T-cell (primary cell): ENCODE measurements around the gene SDE2. TPM values are rescaled to one million over a fixed set of nuclear protein-coding genes. Genes with fewer than 3 reads are reported as not detected.

Source experiments
- ATAC-seq, 4 experiments: fragments of 200-7000 bp in 3 of 4; fragments of 150-1000 bp in 1 of 4; cut with Tn5 transposase; replicated peaks in 1 of 4; 1 replicate in 3 of 4; 2 replicates in 1 of 4; pipeline ENCODE4 v1.10.0; 2021; ENCODE audit warnings: moderate library complexity in 3 of 4, mild to moderate bottlenecking in 2 of 4, moderate number of reproducible peaks in 1 of 4
- CTCF ChIA-PET, 2 donors: fragments of 300-600 bp; sonication (Branson Sonifier 250); formaldehyde crosslinking; loops; one replicate each; lab custom pipeline; 2022; ENCODE audit warnings: antibody characterized with exemption in 2 of 2; lab: Charles Lee
- POLR2A ChIA-PET, 2 donors: fragments of 300-600 bp; sonication (Branson Sonifier 250); formaldehyde crosslinking; loops; one replicate each; lab custom pipeline; 2022; ENCODE audit warnings: antibody characterized with exemption in 2 of 2; lab: Charles Lee
- DNase-seq, 35 experiments: peaks; one replicate each; pipeline versions ENCODE4 v3.0.0 to v3.0.0-alpha.2; 2013 to 2023
- H3K27ac ChIP-seq: one replicate; pipeline ENCODE4 v1.5.1; 2013; ENCODE audit warnings: low read length
- H3K27me3 ChIP-seq, 2 experiments: replicated peaks in 1 of 2; 1 replicate in 1 of 2; 2 replicates in 1 of 2; pipeline versions ENCODE4 v1.6.1 to v1.7.0; 2013; ENCODE audit warnings: low read length in 1 of 2, mixed read lengths in 1 of 2; ENCODE audit not compliant: control insufficient read depth in 2 of 2, insufficient read depth in 2 of 2; ENCODE audit errors: extremely low read depth in 1 of 2
- H3K36me3 ChIP-seq, 2 donors: 1 replicate in 1 of 2; 2 replicates in 1 of 2; pipeline versions ENCODE4 v1.6.1 to v1.7.0; 2013; ENCODE audit warnings: low read length in 1 of 2; ENCODE audit not compliant: control insufficient read depth in 2 of 2, insufficient read depth in 1 of 2; ENCODE audit errors: extremely low read depth in 1 of 2
- H3K4me1 ChIP-seq, 2 experiments: 1 replicate in 1 of 2; 2 replicates in 1 of 2; pipeline versions ENCODE4 v1.6.1 to v1.7.0; 2013; ENCODE audit warnings: low read length in 2 of 2, mixed read lengths in 1 of 2; ENCODE audit not compliant: insufficient read depth in 2 of 2, control insufficient read depth in 1 of 2; ENCODE audit errors: extremely low read depth in 1 of 2
- H3K4me3 ChIP-seq, 2 donors: 1 replicate in 1 of 2; 2 replicates in 1 of 2; pipeline versions ENCODE4 v1.5.1 to v1.7.0; 2013; ENCODE audit warnings: mild to moderate bottlenecking in 2 of 2, low read length in 1 of 2, moderate library complexity in 1 of 2; ENCODE audit not compliant: control insufficient read depth in 1 of 2; ENCODE audit errors: extremely low read depth in 1 of 2
- H3K9me3 ChIP-seq: 2 replicates; pipeline ENCODE4 v1.7.0; 2013
- H3K27ac Mint-ChIP-seq, 2 donors: one replicate each; pipeline ENCODE4 v1.8.0; 2020 to 2021; ENCODE audit warnings: mild to moderate bottlenecking in 2 of 2, mixed read lengths in 2 of 2
- H3K27me3 Mint-ChIP-seq, 2 donors: one replicate each; pipeline ENCODE4 v1.8.0; 2021 to 2022; ENCODE audit warnings: mixed read lengths in 2 of 2
- H3K36me3 Mint-ChIP-seq: one replicate; pipeline ENCODE4 v1.8.0; 2021; ENCODE audit warnings: mixed read lengths
- H3K4me1 Mint-ChIP-seq, 3 donors: one replicate each; pipeline ENCODE4 v1.8.0; 2020 to 2022; ENCODE audit warnings: mixed read lengths in 3 of 3, mild to moderate bottlenecking in 1 of 3
- H3K4me3 Mint-ChIP-seq, 3 donors: one replicate each; pipeline ENCODE4 v1.8.0; 2020 to 2022; ENCODE audit warnings: mild to moderate bottlenecking in 3 of 3, mixed read lengths in 3 of 3, moderate library complexity in 3 of 3
- H3K9me3 Mint-ChIP-seq, 3 donors: one replicate each; pipeline ENCODE4 v1.8.0; 2020 to 2022; ENCODE audit warnings: mixed read lengths in 3 of 3
- WGBS: methylation state at CpG from one replicate; pipeline ENCODE4 v1.1.5; 2013; ENCODE audit warnings: missing lambda C conversion rate; ENCODE audit not compliant: insufficient coverage; 5-methylcytosine and 5-hydroxymethylcytosine counted together
- total RNA-seq, 35 experiments: library from RNA in 6 of 35; stranded (reverse) in 6 of 35; fragments of 120-200 nt in 1 of 35; gene quantifications; one replicate each; pipeline versions ENCODE4 v1.2.1 to v1.2.4 and lab custom pipeline; 2013 to 2026

Gene SDE2
- total RNA-seq, 5 donors from 2014 or later (not counting 1 experiment from before 2014, with no cell fraction given) = 19.6 to 36.1 (median 21.8) TPM

- peaks cover 0 to 7% of the 10 kb centered on the region in 2 experiments for H3K4me1 ChIP-seq
These were observed 44.4 kb downstream of the SDE2 start for GRCh38 chr1:225954753-225955152.

GRCh38 chr1:225953315-225953714 lies 45.8 kb downstream of the SDE2 start:
- no peaks in the 10 kb centered on the region for H3K9me3 Mint-ChIP-seq
- no peaks in the 10 kb centered on the region for H3K36me3 Mint-ChIP-seq
- peaks cover 11 to 20% of the 10 kb centered on the region in 2 donors for H3K27me3 Mint-ChIP-seq
- Histone ChIP-seq H3K27ac (no peak overlapping the region), H3K4me1 (peaks cover 0 to 3% of the 10 kb centered on the region in 2 experiments), H3K27me3 (peaks cover 0 to 35% of the 10 kb centered on the region in 2 experiments), H3K9me3 (no peaks in the 10 kb centered on the region), H3K4me3 (no peak overlapping the region), H3K36me3 (no peaks in the 10 kb centered on the region)
- no peak overlapping the region for H3K27ac Mint-ChIP-seq
- ATAC-seq (no peak), DNase-seq (no peak)
- POLR2A ChIA-PET = no interaction called here
- no peak overlapping the region for H3K4me3 Mint-ChIP-seq
- H3K4me1 Mint-ChIP-seq = no peaks in the 10 kb centered on the region
- no CpG with 5 or more reads among the region's 4 CpGs for WGBS
- CTCF ChIA-PET = no interaction called here

More at GRCh38 chr1:225954753-225955152, 44.4 kb downstream of the SDE2 start:
- DNase-seq (no peak), ATAC-seq (no peak)
- no CpG with 5 or more reads among the region's 1 CpG for WGBS
- H3K27ac Mint-ChIP-seq = no peak overlapping the region
- ChIA-PET POLR2A (no interaction called here), CTCF (interaction anchor here (0.7 kb wide), 2 partner anchors 467 to 894 kb away, joined by 4 read pairs; no protein-coding TSS in a partner anchor)
- Histone ChIP-seq H3K36me3 (no peaks in the 10 kb centered on the region), H3K9me3 (no peaks in the 10 kb centered on the region), H3K27me3 (peaks cover 0 to 36% of the 10 kb centered on the region in 2 experiments), H3K4me3 (no peak overlapping the region), H3K27ac (no peak overlapping the region)
- H3K27me3 Mint-ChIP-seq = peaks cover 11 to 20% of the 10 kb centered on the region in 2 donors
- H3K36me3 Mint-ChIP-seq = no peaks in the 10 kb centered on the region
- H3K4me3 Mint-ChIP-seq = no peak overlapping the region
- H3K9me3 Mint-ChIP-seq = no peaks in the 10 kb centered on the region
- H3K4me1 Mint-ChIP-seq = peaks cover 0 to 3% (median 0%) of the 10 kb centered on the region in 3 donors

- no peaks in the 10 kb centered on the region for H3K36me3 Mint-ChIP-seq
- no peaks in the 10 kb centered on the region for H3K9me3 ChIP-seq
These were observed 48.1 kb downstream of the SDE2 start for GRCh38 chr1:225950905-225951497.

GRCh38 chr1:225949041-225949440 lies 50.1 kb downstream of the SDE2 start:
- Mint-ChIP-seq H3K4me1 (peaks cover 10 to 14% (median 11%) of the 10 kb centered on the region in 3 donors), H3K27me3 (peaks cover 11 to 22% of the 10 kb centered on the region in 2 donors), H3K4me3 (no peak overlapping the region), H3K36me3 (no peaks in the 10 kb centered on the region), H3K27ac (no peak overlapping the region), H3K9me3 (no peaks in the 10 kb centered on the region)
- no peak overlapping the region for H3K4me3 ChIP-seq
- no peaks in the 10 kb centered on the region for H3K36me3 ChIP-seq
- WGBS = 91% methylated on average over 4 of the region's 6 CpGs
- no peak overlapping the region for H3K27ac ChIP-seq
- H3K9me3 ChIP-seq = no peaks in the 10 kb centered on the region
- ChIA-PET POLR2A (no interaction called here), CTCF (no interaction called here)
- peaks cover 2 to 13% of the 10 kb centered on the region in 2 experiments for H3K4me1 ChIP-seq
- no peak for DNase-seq
- no peak for ATAC-seq
- H3K27me3 ChIP-seq = peaks cover 0 to 20% of the 10 kb centered on the region in 2 experiments

More at GRCh38 chr1:225950905-225951497, 48.1 kb downstream of the SDE2 start:
- Mint-ChIP-seq H3K4me1 (no peaks in the 10 kb centered on the region), H3K27ac (no peak overlapping the region), H3K4me3 (no peak overlapping the region), H3K9me3 (no peaks in the 10 kb centered on the region), H3K27me3 (peaks cover 11 to 28% of the 10 kb centered on the region in 2 donors)
- ATAC-seq = no peak
- Histone ChIP-seq H3K36me3 (no peaks in the 10 kb centered on the region), H3K4me1 (no peaks in the 10 kb centered on the region), H3K4me3 (no peak overlapping the region), H3K27ac (no peak overlapping the region), H3K27me3 (peaks cover 0 to 26% of the 10 kb centered on the region in 2 experiments)
- DNase-seq = no peak
- CTCF ChIA-PET = no interaction called here
- whole genome bisulfite sequencing = 71% methylated on average over 6 of the region's 9 CpGs
- POLR2A ChIA-PET = no interaction called here

- Histone ChIP-seq H3K27me3 (peaks cover 0 to 19% of the 10 kb centered on the region in 2 experiments), H3K4me3 (no peak overlapping the region), H3K9me3 (no peaks in the 10 kb centered on the region), H3K36me3 (no peaks in the 10 kb centered on the region), H3K4me1 (peaks cover 2 to 13% of the 10 kb centered on the region in 2 experiments), H3K27ac (no peak overlapping the region)
- Mint-ChIP-seq H3K27ac (no peak overlapping the region), H3K36me3 (no peaks in the 10 kb centered on the region), H3K4me3 (no peak overlapping the region), H3K4me1 (peaks cover 10 to 15% (median 11%) of the 10 kb centered on the region in 3 donors), H3K27me3 (peaks cover 7 to 15% of the 10 kb centered on the region in 2 donors), H3K9me3 (no peaks in the 10 kb centered on the region)
- POLR2A ChIA-PET = no interaction called here
- 100% methylated on average over 2 of the region's 5 CpGs for WGBS
- DNase-seq (no peak), ATAC-seq (no peak)
- CTCF ChIA-PET = no interaction called here
These were observed 52.3 kb downstream of the SDE2 start for GRCh38 chr1:225946803-225947202.

GRCh38 chr1:225946082-225946620 lies 53.0 kb downstream of the SDE2 start:
- no peaks in the 10 kb centered on the region for H3K36me3 ChIP-seq
- Mint-ChIP-seq H3K27me3 (peaks cover 6 to 15% of the 10 kb centered on the region in 2 donors), H3K27ac (no peak overlapping the region), H3K4me3 (no peak overlapping the region), H3K36me3 (no peaks in the 10 kb centered on the region), H3K4me1 (peaks cover 10 to 15% (median 11%) of the 10 kb centered on the region in 3 donors), H3K9me3 (no peaks in the 10 kb centered on the region)
- WGBS = 79% methylated on average over 3 of the region's 4 CpGs
- ChIA-PET POLR2A (no interaction called here), CTCF (interaction anchor here in 1 of 2 donors (1.1 kb wide), 1 partner anchor 17 kb away, joined by 3 read pairs; no protein-coding TSS in a partner anchor)
- H3K27ac ChIP-seq = no peak overlapping the region
- H3K9me3 ChIP-seq = no peaks in the 10 kb centered on the region
- no peak overlapping the region for H3K4me3 ChIP-seq
- ATAC-seq (no peak), DNase-seq (no peak)
- H3K27me3 ChIP-seq = peaks cover 0 to 18% of the 10 kb centered on the region in 2 experiments
- H3K4me1 ChIP-seq = peaks cover 2 to 13% of the 10 kb centered on the region in 2 experiments
